Spleen (tissue), 11 donors: ENCODE results near the gene ATF7IP2. TPM values are rescaled to one million over a fixed set of nuclear protein-coding genes. Genes with fewer than 3 reads are reported as not detected.
"Not testable (repeated sequence)": the region's sequence is repeated elsewhere in the genome, so short reads cannot be mapped to it uniquely, and the experiment has no call there.

Experiments used
- DNase-seq: peaks from one replicate; pipeline ENCODE4 v3.0.0-alpha.2; 2020
- H3K27ac ChIP-seq, 8 donors: fragments of 200-600 bp; sonication (generic) in 7 of 8; 1 replicate in 4 of 8; 2 replicates in 4 of 8; pipeline versions ENCODE4 v1.5.0 to v1.8.0; 2016 to 2021; ENCODE audit warnings: inconsistent platforms in 4 of 8, mild to moderate bottlenecking in 4 of 8, moderate library complexity in 1 of 8
- H3K27me3 ChIP-seq, 7 donors: fragments of 200-600 bp; sonication (generic) in 6 of 7; replicated peaks in 1 of 7; 1 replicate in 4 of 7; 2 replicates in 3 of 7; pipeline versions ENCODE4 v1.5.0 to v1.8.0; 2016 to 2021; ENCODE audit warnings: inconsistent platforms in 3 of 7, mild to moderate bottlenecking in 1 of 7
- H3K36me3 ChIP-seq, 6 donors: fragments of 200-600 bp; sonication (generic) in 5 of 6; 1 replicate in 4 of 6; 2 replicates in 2 of 6; pipeline versions ENCODE4 v1.5.0 to v1.8.0; 2016 to 2021; ENCODE audit warnings: inconsistent platforms in 2 of 6
- H3K4me1 ChIP-seq, 6 donors: fragments of 200-600 bp; sonication (generic) in 5 of 6; 1 replicate in 3 of 6; 2 replicates in 3 of 6; pipeline versions ENCODE4 v1.5.0 to v1.8.0; 2016 to 2021; ENCODE audit warnings: inconsistent platforms in 3 of 6
- H3K4me3 ChIP-seq, 8 donors: fragments of 200-600 bp; sonication (generic) in 7 of 8; 1 replicate in 4 of 8; 2 replicates in 4 of 8; pipeline versions ENCODE4 v1.5.0 to v1.8.0; 2016 to 2021; ENCODE audit warnings: inconsistent platforms in 4 of 8, mild to moderate bottlenecking in 4 of 8, moderate library complexity in 2 of 8
- H3K9me3 ChIP-seq, 8 donors: fragments of 200-600 bp; sonication (generic) in 7 of 8; 1 replicate in 4 of 8; 2 replicates in 4 of 8; pipeline versions ENCODE4 v1.5.0 to v1.8.0; 2016 to 2021; ENCODE audit warnings: inconsistent platforms in 4 of 8
- CTCF ChIP-seq, 11 experiments: fragments of 200-600 bp in 7 of 11; fragments of 450-650 bp in 4 of 11; sonication (generic) in 4 of 11; IDR thresholded peaks in 8 of 11; conservative IDR thresholded peaks in 3 of 11; 1 replicate in 7 of 11; 2 replicates in 4 of 11; pipeline versions ENCODE4 v1.4.0 to v1.8.0; 2016 to 2021; ENCODE audit warnings: antibody characterized with exemption in 11 of 11, inconsistent platforms in 4 of 11, mild to moderate bottlenecking in 1 of 11
- POLR2A ChIP-seq, 3 donors: fragments of 450-650 bp; IDR thresholded peaks; one replicate each; pipeline ENCODE4 v1.5.1; 2017; ENCODE audit warnings: antibody characterized with exemption in 3 of 3, mild to moderate bottlenecking in 1 of 3
- POLR2AphosphoS5 ChIP-seq, 3 donors: sonication (generic); formaldehyde crosslinking; IDR thresholded peaks; one replicate each; pipeline ENCODE4 v1.5.1; 2017; ENCODE audit warnings: antibody characterized with exemption in 3 of 3
- WGBS, 5 donors: extraction: QIAGEN DNeasy Blood & Tissue Kit in 3 of 5; methylation state at CpG; one replicate each; pipeline versions ENCODE4 v1.1.5 to v1.1.7; 2013 to 2018; 5-methylcytosine and 5-hydroxymethylcytosine counted together
- intact Hi-C: fragments of 100-400 bp; cut with DNase I; formaldehyde crosslinking; loops from one replicate; pipeline ENCODE4 v1.15.0; 2023; ENCODE audit warnings: low total_unique reads
- polyA plus RNA-seq, 3 donors: library from polyadenylated mRNA; stranded (reverse); fragments of 200-250 nt; gene quantifications; one replicate each; pipeline ENCODE4 v1.2.1, GENCODE V29; 2013
- total RNA-seq, 7 donors: library from RNA; depleted of rRNA in 3 of 7; stranded (reverse); fragments of >200 nt in 3 of 7; fragmentation: NEBNext Ultra II Directional in 4 of 7; extraction: Animal tissue kit (Norgen Biotek cat#: 25700) in 4 of 7; gene quantifications; one replicate each; pipeline versions ENCODE4 v1.1.0 to v1.2.1, GENCODE V29; 2016 to 2021
- donor health status: healthy with polysubstance abuse.
- donor health status: DM: no; HTN: no; CAD: no; lungs with moderate emphysema.
- donor health status: DM: no; HTN: no; CAD: no.
- donor health status: Bipolar disorder and iron deficiency.
- donor health status: healthy.
- donor health status: DM: no; HTN: no; CAD: no.
- donor health status: DM: yes; HTN: yes; CAD: no.

The ATF7IP2 gene
- total and polyA plus RNA-seq, 10 donors = 26.2 to 45.4 (median 31.8) TPM

- peaks cover 0 to 29% (median 21%) of the 10 kb centered on the region in 8 donors for H3K9me3 ChIP-seq
- H3K36me3 ChIP-seq = peaks cover 0 to 88% (median 35%) of the 10 kb centered on the region in 6 donors
- H3K4me3 ChIP-seq = no peak overlapping the region
- no peak for TF ChIP-seq POLR2A (IDR thresholded peaks at IDR 0.05)
- no peak for TF ChIP-seq CTCF (IDR thresholded peaks at IDR 0.05 in 8 of 11, conservative IDR thresholded peaks at IDR 0.05 in 3 of 11)
- no peak for TF ChIP-seq POLR2AphosphoS5 (IDR thresholded peaks at IDR 0.05)
- H3K4me1 ChIP-seq = no peaks in the 10 kb centered on the region
- intact Hi-C loops = no loop called here
- H3K27me3 ChIP-seq = no peaks in the 10 kb centered on the region
- WGBS, 5 donors = 92 to 100% (median 97%) methylated on average over 1 to 6 of the region's 6 CpGs
- no peak for DNase-seq
- H3K27ac ChIP-seq = no peak overlapping the region
These were observed 67.3 kb downstream of the ATF7IP2 start for GRCh38 chr16:10453159-10453510.

GRCh38 chr16:10465821-10466220 is 80.0 kb downstream of the ATF7IP2 start:
- Histone ChIP-seq H3K27ac (no peak overlapping the region), H3K4me1 (no peaks in the 10 kb centered on the region), H3K36me3 (peaks cover 0 to 42% (median 3%) of the 10 kb centered on the region in 6 donors), H3K27me3 (no peaks in the 10 kb centered on the region), H3K4me3 (no peak overlapping the region), H3K9me3 (no peaks in the 10 kb centered on the region)
- intact Hi-C loops = no loop called here
- 90 to 99% (median 95%) methylated on average over 2 of the region's 2 CpGs for WGBS, 5 donors
- TF ChIP-seq POLR2AphosphoS5 (IDR thresholded peaks at IDR 0.05) = no peak
- no peak for TF ChIP-seq CTCF (IDR thresholded peaks at IDR 0.05 in 8 of 11, conservative IDR thresholded peaks at IDR 0.05 in 3 of 11)
- TF ChIP-seq POLR2A (IDR thresholded peaks at IDR 0.05) = no peak
- no peak for DNase-seq

DNA sequence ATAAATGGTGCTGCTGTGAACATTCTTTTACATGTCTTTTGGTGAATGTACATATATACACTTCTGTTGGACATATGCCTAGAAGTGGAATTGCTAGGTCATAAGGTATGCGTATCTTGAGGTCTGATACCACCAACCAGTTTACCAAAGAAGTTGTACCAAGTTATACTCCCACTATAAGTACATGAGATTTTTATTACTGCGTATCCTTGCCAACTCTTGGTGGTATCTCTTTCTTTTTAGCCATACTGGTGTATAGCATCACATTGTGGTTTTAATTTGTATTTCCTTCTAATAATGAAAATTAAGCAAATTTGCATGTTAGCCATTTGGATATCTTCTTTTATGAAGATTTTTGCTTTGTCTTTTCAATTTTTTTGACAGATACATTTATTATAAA is 80.5 kb downstream of the ATF7IP2 start:
- 97 to 100% (median 99%) methylated on average over 2 of the region's 2 CpGs for WGBS, 5 donors
- intact Hi-C loops = no loop called here

GRCh38 chr16:10466861-10467260 is 81.0 kb downstream of the ATF7IP2 start:
- Histone ChIP-seq H3K27me3 (no peaks in the 10 kb centered on the region), H3K4me3 (no peak overlapping the region), H3K4me1 (no peaks in the 10 kb centered on the region), H3K27ac (no peak overlapping the region), H3K36me3 (peaks cover 0 to 37% (median 3%) of the 10 kb centered on the region in 6 donors), H3K9me3 (no peaks in the 10 kb centered on the region)
- no peak for DNase-seq
- intact Hi-C loops = no loop called here
- no peak for TF ChIP-seq POLR2AphosphoS5 (IDR thresholded peaks at IDR 0.05)
- TF ChIP-seq CTCF (IDR thresholded peaks at IDR 0.05 in 8 of 11, conservative IDR thresholded peaks at IDR 0.05 in 3 of 11) = no peak
- no peak for TF ChIP-seq POLR2A (IDR thresholded peaks at IDR 0.05)

More for the DNA sequence above, 80.5 kb downstream of the ATF7IP2 start:
- TF ChIP-seq CTCF (IDR thresholded peaks at IDR 0.05 in 8 of 11, conservative IDR thresholded peaks at IDR 0.05 in 3 of 11) = no peak
- TF ChIP-seq POLR2AphosphoS5 (IDR thresholded peaks at IDR 0.05) = no peak
- no peak for TF ChIP-seq POLR2A (IDR thresholded peaks at IDR 0.05)
- Histone ChIP-seq H3K4me1 (no peaks in the 10 kb centered on the region), H3K27me3 (no peaks in the 10 kb centered on the region), H3K9me3 (no peaks in the 10 kb centered on the region), H3K36me3 (peaks cover 0 to 40% (median 3%) of the 10 kb centered on the region in 6 donors), H3K4me3 (no peak overlapping the region), H3K27ac (no peak overlapping the region)
- DNase-seq = no peak

GRCh38 chr16:10476636-10477035 is 90.8 kb downstream of the ATF7IP2 start:
- Histone ChIP-seq H3K36me3 (peaks cover 0 to 66% (median 23%) of the 10 kb centered on the region in 6 donors), H3K9me3 (peaks cover 0 to 35% (median 25%) of the 10 kb centered on the region in 8 donors)
- H3K27ac ChIP-seq, DNase-seq, H3K4me3 ChIP-seq, intact Hi-C loops, H3K4me1 ChIP-seq, H3K27me3 ChIP-seq: not testable (repeated sequence)
- 96 to 100% (median 100%) methylated on average over 1 of the region's 1 CpG for WGBS, 5 donors
